Activated T-helper 9 cell treated with anti-CD3 and anti-CD28 coated beads, Interleukin-2, amount 50 U/mL, for 16 hours (primary cell): Measurements from ENCODE around the gene ROR2.
"Not testable (repeated sequence)": the region's sequence is repeated elsewhere in the genome, so short reads cannot be mapped to it uniquely, and the experiment has no call there.

Experiments used
- DNase-seq: peaks from one replicate; pipeline ENCODE4 v3.0.0-alpha.2; 2020; ENCODE audit warnings: low read depth

Gene ROR2

GRCh38 chr9:91817106-91817492 is 132.9 kb downstream of the ROR2 start:
- DNase-seq = no peak

DNA sequence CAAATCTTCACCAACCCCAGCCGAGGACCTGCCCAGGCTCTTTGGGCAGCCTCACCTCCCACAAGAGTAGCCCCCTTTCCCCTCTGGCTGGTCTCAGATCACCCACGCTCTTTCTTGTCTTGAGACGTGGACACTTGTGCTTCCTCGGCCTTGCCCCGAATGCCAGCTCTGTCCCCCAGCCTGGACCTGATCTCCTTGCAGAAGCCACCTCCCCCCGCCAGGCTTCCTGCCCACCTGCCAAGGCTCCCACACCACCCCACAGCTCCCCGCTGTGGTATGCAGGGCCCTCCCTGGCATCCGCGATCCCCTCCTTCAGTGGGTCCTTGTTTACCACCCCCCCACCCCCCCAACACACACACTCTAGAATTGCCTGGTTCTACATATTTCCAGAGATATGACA is 133.7 kb downstream of the ROR2 start:
- DNase-seq = no peak

DNA sequence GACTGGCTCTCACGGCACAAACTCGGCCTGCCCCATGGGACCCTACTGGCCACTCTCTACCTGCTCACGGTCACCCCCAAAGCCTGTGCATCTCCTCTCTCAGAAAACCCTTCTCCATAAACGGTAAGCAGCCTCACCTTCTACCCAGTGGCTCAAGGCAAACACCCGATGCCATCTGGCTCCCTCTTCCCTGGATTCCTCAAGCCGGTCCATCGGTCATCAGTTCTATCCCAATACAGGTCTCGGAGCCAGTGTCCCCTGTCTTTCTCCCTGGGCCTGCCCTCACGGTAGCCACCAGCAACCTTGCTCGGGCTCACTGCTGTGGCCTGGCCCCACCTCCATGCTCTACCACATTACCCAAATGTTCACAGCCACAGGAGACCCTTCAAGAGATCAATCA is 134.1 kb downstream of the ROR2 start:
- no peak for DNase-seq

- DNase-seq = no peak
Observed at GRCh38 chr9:91814753-91815152, 135.3 kb downstream of the ROR2 start.

GRCh38 chr9:91814201-91814600 is 135.8 kb downstream of the ROR2 start:
- DNase-seq = no peak

GRCh38 chr9:91813176-91813795 is 136.7 kb downstream of the ROR2 start:
- DNase-seq = no peak

DNA sequence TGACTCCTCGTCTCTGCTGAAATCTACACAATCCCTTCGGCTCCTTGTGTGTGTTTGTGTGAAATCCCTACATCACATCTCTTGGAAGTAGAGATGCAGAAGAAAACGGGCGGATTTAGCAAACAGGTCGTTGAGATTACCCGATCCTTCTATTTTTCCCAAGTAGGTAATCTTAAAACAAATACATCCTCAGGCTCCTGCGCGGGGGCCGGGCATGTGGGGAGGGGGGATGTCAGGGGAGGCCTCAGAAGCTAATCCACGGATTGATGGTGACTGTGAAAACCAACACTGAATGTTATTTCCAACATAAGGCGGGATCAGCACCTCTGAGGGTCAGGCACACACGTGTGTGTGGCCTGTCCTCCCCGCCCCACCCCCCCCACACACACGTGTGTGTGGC is 137.8 kb downstream of the ROR2 start:
- no peak for DNase-seq

- no peak for DNase-seq
Observed at GRCh38 chr9:91811024-91811909, 138.8 kb downstream of the ROR2 start.

DNA sequence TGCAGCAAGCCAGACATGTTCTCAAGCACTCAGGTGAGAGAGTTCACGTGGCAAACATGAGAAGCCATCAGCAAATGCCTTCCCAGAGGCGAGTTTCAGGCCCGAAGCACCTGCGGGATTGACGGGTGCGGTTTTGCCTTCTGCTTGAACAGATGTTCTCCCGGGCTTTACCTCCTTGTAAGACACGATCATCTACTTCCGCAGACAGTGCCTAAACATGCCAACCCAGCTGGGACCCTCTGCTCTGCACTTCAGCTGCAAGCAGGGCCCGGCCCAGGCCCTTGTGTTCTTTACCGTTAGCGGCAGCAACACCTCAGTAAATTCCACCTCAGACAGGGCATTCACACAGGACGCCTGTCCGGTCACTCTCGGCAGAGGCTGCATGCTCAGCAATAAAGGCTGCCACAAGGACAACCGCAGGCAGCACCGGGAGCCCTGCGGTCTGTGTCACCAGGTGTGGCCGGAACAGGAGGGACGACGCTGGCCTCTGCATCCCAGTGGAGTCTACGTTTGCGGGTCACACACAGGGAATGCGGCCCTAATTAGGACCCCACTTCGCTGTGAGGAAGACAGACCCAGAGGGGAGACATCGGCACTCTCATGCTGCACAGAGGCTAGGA is 139.6 kb downstream of the ROR2 start:
- DNase-seq = no peak

DNA sequence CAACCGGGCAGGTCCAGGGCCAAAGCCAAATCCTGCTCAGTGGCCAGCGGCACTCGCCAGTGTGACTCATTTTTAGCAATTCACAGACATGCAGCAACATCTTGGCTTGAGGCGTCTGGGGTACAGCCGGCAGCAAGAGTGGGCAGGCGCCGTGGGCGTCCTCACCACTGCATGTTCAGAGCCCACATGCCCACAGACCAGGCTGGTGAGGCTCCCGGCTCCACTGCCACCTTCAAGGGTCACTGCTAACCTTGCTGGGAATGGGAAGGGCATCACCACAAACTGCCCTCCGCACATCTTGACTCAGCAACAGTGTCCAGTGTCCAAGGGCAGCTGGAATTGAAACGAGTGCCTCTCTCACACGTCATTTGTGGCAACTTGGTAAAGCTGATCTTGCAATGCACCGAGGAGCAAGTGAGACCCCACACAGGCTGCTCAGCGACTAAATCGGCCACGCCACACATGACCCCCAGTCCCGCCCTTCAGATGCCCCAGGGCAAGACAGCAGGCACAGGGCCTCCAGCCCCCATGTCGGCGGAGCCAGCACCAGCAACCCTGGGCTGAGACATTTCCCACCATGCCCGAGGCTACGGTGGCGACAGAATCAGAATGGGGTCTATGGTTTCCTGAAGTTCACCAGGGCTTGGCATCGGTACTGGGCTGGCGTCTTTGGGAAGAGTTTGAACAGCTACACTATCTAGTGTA is 140.3 kb downstream of the ROR2 start:
- no peak for DNase-seq

GRCh38 chr9:91807643-91808246 is 142.3 kb downstream of the ROR2 start:
- DNase-seq = no peak

- no peak for DNase-seq
Observed at GRCh38 chr9:91805031-91805430, 145.0 kb downstream of the ROR2 start.

- DNase-seq = no peak
Observed at GRCh38 chr9:91803970-91804752, 145.9 kb downstream of the ROR2 start.

GRCh38 chr9:91803151-91803940 is 146.7 kb downstream of the ROR2 start:
- DNase-seq = no peak

DNA sequence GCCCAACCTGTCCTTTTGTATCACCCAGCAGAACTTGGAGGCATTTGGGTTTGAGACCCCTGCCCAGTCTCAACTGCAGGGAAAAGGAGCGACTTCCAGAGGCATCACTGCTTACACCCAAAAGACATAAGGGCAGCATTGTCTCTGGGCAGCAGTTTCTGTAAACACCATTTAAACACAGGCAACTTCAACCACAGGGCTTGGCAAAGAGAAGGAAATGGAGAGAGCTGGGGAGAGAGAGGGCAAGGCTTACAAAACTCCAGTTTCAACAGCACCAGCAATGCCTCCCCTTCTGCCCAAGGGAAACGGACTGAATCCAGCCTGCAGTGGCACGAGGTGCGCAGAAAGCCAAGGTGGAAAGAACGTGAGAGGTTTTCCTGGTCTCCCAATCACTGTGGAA is 147.6 kb downstream of the ROR2 start:
- no peak for DNase-seq

GRCh38 chr9:91800473-91801030 is 149.5 kb downstream of the ROR2 start:
- no peak for DNase-seq

DNA sequence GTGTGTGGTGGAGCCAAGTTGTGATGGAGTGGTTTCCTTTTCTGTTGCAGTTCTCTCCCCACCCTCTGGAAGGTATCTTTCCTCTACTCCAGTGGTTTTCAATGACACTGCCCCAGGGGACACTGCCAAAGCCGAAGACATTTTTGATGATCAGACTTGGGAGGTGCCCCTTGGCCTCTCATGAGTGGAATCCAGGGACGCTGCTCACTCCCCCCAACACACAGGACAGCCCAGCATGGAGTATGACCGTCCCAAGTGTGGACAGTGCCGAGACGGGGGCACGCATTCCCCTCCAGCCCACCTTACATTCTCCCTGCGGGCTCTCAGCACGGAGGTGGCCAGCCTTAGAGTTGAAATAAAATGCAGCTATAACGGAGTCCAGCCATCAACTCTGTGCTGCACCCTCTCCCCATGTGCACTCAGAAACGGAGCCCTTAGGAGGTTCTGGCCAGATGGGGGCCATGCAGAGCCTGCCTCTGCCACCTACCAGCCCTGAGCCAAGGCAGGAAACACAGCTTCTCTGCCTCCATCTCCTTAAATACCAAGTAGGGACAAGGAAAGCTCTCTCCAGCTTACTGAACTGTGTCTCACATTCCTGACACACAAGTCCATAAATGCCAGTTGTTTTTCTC is 150.8 kb downstream of the ROR2 start:
- no peak for DNase-seq

- peak; percentile 49 for DNase-seq
Observed at GRCh38 chr9:91798273-91799112, 151.5 kb downstream of the ROR2 start.

DNA sequence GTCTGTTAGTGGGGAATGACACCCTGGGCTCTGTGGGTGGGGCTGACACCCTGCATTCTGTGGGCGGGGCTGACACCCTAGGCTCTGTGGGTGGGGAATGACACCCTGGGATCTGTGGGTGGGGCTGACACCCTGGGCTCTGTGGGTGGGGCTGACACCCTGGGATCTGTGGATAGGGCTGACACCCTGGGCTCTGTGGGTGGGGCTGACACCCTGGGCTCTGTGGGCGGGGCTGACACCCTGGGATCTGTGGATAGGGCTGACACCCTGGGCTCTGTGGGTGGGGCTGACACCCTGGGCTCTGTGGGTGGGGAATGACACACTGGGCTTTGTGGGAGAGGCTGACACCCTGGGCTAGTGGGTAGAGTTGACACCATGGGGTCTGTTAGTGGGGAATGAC is 152.5 kb downstream of the ROR2 start:
- DNase-seq = not testable (repeated sequence)
